Stimulated activated memory B cell treated with anti-CD40 and anti-IgM and Interleukin-4, amounts not matched to agents 10 μg/mL and 1 μg/mL and 100 μg/mL, for 72 hours (primary cell): ENCODE measurements around the gene AGBL4.
A peak's percentile ranks its signal among the peaks of the same experiment; 100 is the strongest.

Source experiments
- ATAC-seq: fragments of 150-1000 bp; cut with Tn5 transposase; 2 replicates; pipeline ENCODE4 v1.10.0; 2021
- H3K27ac Mint-ChIP-seq: one replicate; pipeline ENCODE4 v1.8.0; 2022; ENCODE audit warnings: mild to moderate bottlenecking, mixed read lengths
- H3K27me3 Mint-ChIP-seq: one replicate; pipeline ENCODE4 v1.8.0; 2022; ENCODE audit warnings: mixed read lengths
- H3K36me3 Mint-ChIP-seq: one replicate; pipeline ENCODE4 v1.8.0; 2022; ENCODE audit warnings: mixed read lengths
- H3K4me1 Mint-ChIP-seq: one replicate; pipeline ENCODE4 v1.8.0; 2022; ENCODE audit warnings: mixed read lengths
- H3K4me3 Mint-ChIP-seq: one replicate; pipeline ENCODE4 v1.8.0; 2022; ENCODE audit warnings: mild to moderate bottlenecking, moderate library complexity, mixed read lengths
- H3K9me3 Mint-ChIP-seq: one replicate; pipeline ENCODE4 v1.8.0; 2022; ENCODE audit warnings: mixed read lengths

The AGBL4 gene

GRCh38 chr1:49576327-49576901 is 447.3 kb downstream of the AGBL4 start:
- peaks cover 12% of the 10 kb centered on the region for H3K9me3 Mint-ChIP-seq

GRCh38 chr1:49556676-49557234 is 467.0 kb downstream of the AGBL4 start:
- no peak for ATAC-seq
- Mint-ChIP-seq H3K4me3 (no peak overlapping the region), H3K27ac (no peak overlapping the region), H3K36me3 (no peaks in the 10 kb centered on the region), H3K4me1 (no peaks in the 10 kb centered on the region), H3K27me3 (no peaks in the 10 kb centered on the region), H3K9me3 (no peaks in the 10 kb centered on the region)

More at GRCh38 chr1:49576327-49576901, 447.3 kb downstream of the AGBL4 start:
- ATAC-seq = no peak
- no peaks in the 10 kb centered on the region for H3K36me3 Mint-ChIP-seq
- H3K4me3 Mint-ChIP-seq = no peak overlapping the region
- no peaks in the 10 kb centered on the region for H3K4me1 Mint-ChIP-seq
- no peaks in the 10 kb centered on the region for H3K27me3 Mint-ChIP-seq
- H3K27ac Mint-ChIP-seq = no peak overlapping the region

- Mint-ChIP-seq H3K4me1 (no peaks in the 10 kb centered on the region), H3K27me3 (no peaks in the 10 kb centered on the region), H3K9me3 (peaks cover 3% of the 10 kb centered on the region), H3K4me3 (no peak overlapping the region), H3K36me3 (no peaks in the 10 kb centered on the region), H3K27ac (no peak overlapping the region)
- ATAC-seq = no peak
Observed at GRCh38 chr1:49552101-49552500, 471.7 kb downstream of the AGBL4 start.

- no peak for ATAC-seq
- H3K4me1 Mint-ChIP-seq = no peaks in the 10 kb centered on the region
Observed at GRCh38 chr1:49544615-49545014, 479.1 kb downstream of the AGBL4 start.

GRCh38 chr1:49541096-49541752 is 482.5 kb downstream of the AGBL4 start:
- ATAC-seq = no peak
- Mint-ChIP-seq H3K4me1 (no peaks in the 10 kb centered on the region), H3K27me3 (no peaks in the 10 kb centered on the region), H3K9me3 (peaks cover 3% of the 10 kb centered on the region), H3K36me3 (no peaks in the 10 kb centered on the region), H3K27ac (no peak overlapping the region), H3K4me3 (no peak overlapping the region)

More at GRCh38 chr1:49544615-49545014, 479.1 kb downstream of the AGBL4 start:
- Mint-ChIP-seq H3K4me3 (no peak overlapping the region), H3K27me3 (no peaks in the 10 kb centered on the region), H3K27ac (no peak overlapping the region), H3K9me3 (peaks cover 6% of the 10 kb centered on the region), H3K36me3 (no peaks in the 10 kb centered on the region)

- H3K27me3 Mint-ChIP-seq = no peaks in the 10 kb centered on the region
- ATAC-seq = peak; percentile 15
- H3K4me1 Mint-ChIP-seq = no peaks in the 10 kb centered on the region
- H3K4me3 Mint-ChIP-seq = no peak overlapping the region
- H3K36me3 Mint-ChIP-seq = no peaks in the 10 kb centered on the region
- no peak overlapping the region for H3K27ac Mint-ChIP-seq
- no peaks in the 10 kb centered on the region for H3K9me3 Mint-ChIP-seq
Observed at GRCh38 chr1:49527606-49528305, 496.0 kb downstream of the AGBL4 start.

- Mint-ChIP-seq H3K4me3 (no peak overlapping the region), H3K27me3 (no peaks in the 10 kb centered on the region), H3K36me3 (no peaks in the 10 kb centered on the region), H3K4me1 (no peaks in the 10 kb centered on the region), H3K27ac (no peak overlapping the region), H3K9me3 (no peaks in the 10 kb centered on the region)
- ATAC-seq = no peak
Observed at GRCh38 chr1:49526672-49527071, 497.1 kb downstream of the AGBL4 start.

- Mint-ChIP-seq H3K4me1 (no peaks in the 10 kb centered on the region), H3K36me3 (no peaks in the 10 kb centered on the region), H3K27ac (no peak overlapping the region), H3K27me3 (no peaks in the 10 kb centered on the region), H3K4me3 (no peak overlapping the region), H3K9me3 (no peaks in the 10 kb centered on the region)
- ATAC-seq = no peak
Observed at GRCh38 chr1:49523764-49524163, 500.0 kb downstream of the AGBL4 start.

- no peak overlapping the region for H3K27ac Mint-ChIP-seq
- no peaks in the 10 kb centered on the region for H3K4me1 Mint-ChIP-seq
Observed at GRCh38 chr1:49466961-49467360, 556.8 kb downstream of the AGBL4 start.

GRCh38 chr1:49465486-49466185 is 558.1 kb downstream of the AGBL4 start:
- Mint-ChIP-seq H3K36me3 (no peaks in the 10 kb centered on the region), H3K4me1 (no peaks in the 10 kb centered on the region), H3K27me3 (no peaks in the 10 kb centered on the region), H3K4me3 (no peak overlapping the region), H3K9me3 (no peaks in the 10 kb centered on the region), H3K27ac (no peak overlapping the region)
- no peak for ATAC-seq

More at GRCh38 chr1:49466961-49467360, 556.8 kb downstream of the AGBL4 start:
- Mint-ChIP-seq H3K9me3 (no peaks in the 10 kb centered on the region), H3K27me3 (no peaks in the 10 kb centered on the region), H3K36me3 (no peaks in the 10 kb centered on the region), H3K4me3 (no peak overlapping the region)
- ATAC-seq = no peak

GRCh38 chr1:49448200-49448599 is 575.6 kb downstream of the AGBL4 start:
- no peak overlapping the region for H3K4me3 Mint-ChIP-seq
- no peaks in the 10 kb centered on the region for H3K4me1 Mint-ChIP-seq
- no peak overlapping the region for H3K27ac Mint-ChIP-seq
- H3K27me3 Mint-ChIP-seq = peaks cover 10% of the 10 kb centered on the region
- H3K36me3 Mint-ChIP-seq = no peaks in the 10 kb centered on the region
- peaks cover 8% of the 10 kb centered on the region for H3K9me3 Mint-ChIP-seq
- ATAC-seq = no peak

GRCh38 chr1:49436865-49437264 is 586.9 kb downstream of the AGBL4 start:
- no peak for ATAC-seq

GRCh38 chr1:49435291-49435690 is 588.5 kb downstream of the AGBL4 start:
- no peaks in the 10 kb centered on the region for H3K36me3 Mint-ChIP-seq
- no peak overlapping the region for H3K27ac Mint-ChIP-seq
- peaks cover 3% of the 10 kb centered on the region for H3K9me3 Mint-ChIP-seq
- H3K4me3 Mint-ChIP-seq = no peak overlapping the region
- no peaks in the 10 kb centered on the region for H3K4me1 Mint-ChIP-seq
- no peak for ATAC-seq
- H3K27me3 Mint-ChIP-seq = no peaks in the 10 kb centered on the region

More at GRCh38 chr1:49436865-49437264, 586.9 kb downstream of the AGBL4 start:
- peaks cover 8% of the 10 kb centered on the region for H3K9me3 Mint-ChIP-seq
- no peaks in the 10 kb centered on the region for H3K4me1 Mint-ChIP-seq
- H3K4me3 Mint-ChIP-seq = no peak overlapping the region
- H3K27me3 Mint-ChIP-seq = no peaks in the 10 kb centered on the region
- H3K36me3 Mint-ChIP-seq = no peaks in the 10 kb centered on the region
- no peak overlapping the region for H3K27ac Mint-ChIP-seq

- Mint-ChIP-seq H3K27ac (no peak overlapping the region), H3K4me3 (no peak overlapping the region), H3K4me1 (no peaks in the 10 kb centered on the region), H3K27me3 (no peaks in the 10 kb centered on the region), H3K36me3 (no peaks in the 10 kb centered on the region), H3K9me3 (no peaks in the 10 kb centered on the region)
- no peak for ATAC-seq
Observed at GRCh38 chr1:49424782-49425181, 599.0 kb downstream of the AGBL4 start.

GRCh38 chr1:49416758-49417157 is 607.0 kb downstream of the AGBL4 start:
- Mint-ChIP-seq H3K9me3 (no peaks in the 10 kb centered on the region), H3K4me3 (no peak overlapping the region), H3K36me3 (no peaks in the 10 kb centered on the region), H3K4me1 (no peaks in the 10 kb centered on the region), H3K27me3 (no peaks in the 10 kb centered on the region), H3K27ac (no peak overlapping the region)
- ATAC-seq = no peak
